PC-3 (cell line): ENCODE results near the gene NR1H2. TPM values are rescaled to one million over a fixed set of nuclear protein-coding genes. Genes with fewer than 3 reads are reported as not detected.

Experiments
- ATAC-seq: fragments of 200-7000 bp; cut with Tn5 transposase; 2 replicates; pipeline ENCODE4 v1.9.1; 2020; ENCODE audit warnings: mild to moderate bottlenecking, moderate library complexity
- BruUV-seq: library from RNA; stranded (reverse); fragments of 400-500 nt; replicated peaks from 2 replicates; lab custom pipeline; 2021; lab: Mats Ljungman, UMichigan
- CTCF ChIA-PET: fragments of 300-600 bp; sonication (Branson Sonifier 250); formaldehyde crosslinking; loops from one replicate; lab custom pipeline; 2022; ENCODE audit warnings: antibody characterized with exemption; lab: Charles Lee
- POLR2A ChIA-PET: fragments of 300-600 bp; sonication (Branson Sonifier 250); formaldehyde crosslinking; loops from one replicate; lab custom pipeline; 2022; ENCODE audit warnings: antibody characterized with exemption; ENCODE audit not compliant: unreplicated experiment; lab: Charles Lee
- DNase-seq: peaks from one replicate; pipeline ENCODE4 v3.0.0-alpha.2; 2015
- H2AFZ ChIP-seq: fragments of 300-600 bp; sonication (generic); 2 replicates; pipeline ENCODE4 v1.6.0; 2016; ENCODE audit warnings: antibody characterized with exemption, low read length
- H3F3A ChIP-seq: fragments of 300-600 bp; sonication (generic); one replicate; pipeline ENCODE4 v1.6.0; 2017; ENCODE audit warnings: antibody characterized with exemption, low read length, control low read depth, mild to moderate bottlenecking; ENCODE audit not compliant: unreplicated experiment
- H3K27ac ChIP-seq: fragments of 300-600 bp; sonication (generic); 2 replicates; pipeline ENCODE4 v1.5.1; 2016; ENCODE audit warnings: mild to moderate bottlenecking, low read length
- H3K27me3 ChIP-seq: fragments of 300-600 bp; sonication (generic); 2 replicates; pipeline ENCODE4 v1.6.1; 2016; ENCODE audit warnings: low read length, mixed read lengths
- H3K36me3 ChIP-seq: fragments of 300-600 bp; sonication (generic); 2 replicates; pipeline ENCODE4 v1.6.1; 2016; ENCODE audit warnings: low read depth, mixed run types, low read length, mixed read lengths
- H3K4me1 ChIP-seq: fragments of 300-600 bp; sonication (generic); 2 replicates; pipeline ENCODE4 v1.5.1; 2016; ENCODE audit warnings: low read length; ENCODE audit not compliant: insufficient read depth
- H3K4me2 ChIP-seq: fragments of 300-600 bp; sonication (generic); 2 replicates; pipeline ENCODE4 v1.6.0; 2016; ENCODE audit warnings: low read length
- H3K4me3 ChIP-seq: fragments of 300-600 bp; sonication (generic); 2 replicates; pipeline ENCODE4 v1.5.1; 2016; ENCODE audit warnings: mild to moderate bottlenecking, low read length, mixed read lengths
- H3K79me2 ChIP-seq: fragments of 300-600 bp; sonication (generic); 2 replicates; pipeline ENCODE4 v1.6.1; 2017; ENCODE audit warnings: low read length, mixed read lengths
- H3K9ac ChIP-seq: fragments of 300-600 bp; sonication (generic); 2 replicates; pipeline ENCODE4 v1.6.0; 2016; ENCODE audit warnings: mild to moderate bottlenecking, low read length
- H3K9me2 ChIP-seq: fragments of 300-600 bp; sonication (generic); replicated peaks from 2 replicates; pipeline ENCODE4 v1.6.1; 2016; ENCODE audit warnings: mixed run types, low read length, mixed read lengths
- H3K9me3 ChIP-seq: fragments of 300-600 bp; sonication (generic); 2 replicates; pipeline ENCODE4 v1.6.1; 2016; ENCODE audit warnings: low read length, mixed read lengths
- H4K20me1 ChIP-seq: fragments of 300-600 bp; sonication (generic); 2 replicates; pipeline ENCODE4 v1.6.1; 2016; ENCODE audit warnings: low read length, mixed read lengths
- EZH2 ChIP-seq: fragments of 300-600 bp; sonication (generic); IDR thresholded peaks from one replicate; pipeline ENCODE4 v1.6.1; 2017; ENCODE audit warnings: antibody characterized with exemption, mild to moderate bottlenecking, low read length; ENCODE audit not compliant: unreplicated experiment
- EZH2phosphoT487 ChIP-seq: fragments of 300-600 bp; sonication (generic); IDR thresholded peaks from 2 replicates; pipeline ENCODE4 v1.6.1; 2018; ENCODE audit warnings: mild to moderate bottlenecking, antibody characterized with exemption, low read length, borderline replicate concordance
- intact Hi-C: fragments of 100-400 bp; cut with micrococcal nuclease; formaldehyde crosslinking; loops from 2 replicates; pipeline ENCODE4 v1.9.0; 2023
- total RNA-seq: library from RNA; depleted of rRNA; stranded (reverse); fragments of >200 nt; gene quantifications from 2 replicates; pipeline ENCODE4 v1.2.3, GENCODE V29; 2014
- TF ChIP-seq, protein P1 (sequence below): fragments of 300-600 bp; sonication (generic); conservative IDR thresholded peaks from 2 replicates; pipeline ENCODE4 v1.5.1; 2017; ENCODE audit warnings: antibody characterized with exemption, low read depth, mild to moderate bottlenecking, low read length

NR1H2 gene
- total RNA-seq, 1 experiment from 2014 or later: 130 TPM

DNA sequence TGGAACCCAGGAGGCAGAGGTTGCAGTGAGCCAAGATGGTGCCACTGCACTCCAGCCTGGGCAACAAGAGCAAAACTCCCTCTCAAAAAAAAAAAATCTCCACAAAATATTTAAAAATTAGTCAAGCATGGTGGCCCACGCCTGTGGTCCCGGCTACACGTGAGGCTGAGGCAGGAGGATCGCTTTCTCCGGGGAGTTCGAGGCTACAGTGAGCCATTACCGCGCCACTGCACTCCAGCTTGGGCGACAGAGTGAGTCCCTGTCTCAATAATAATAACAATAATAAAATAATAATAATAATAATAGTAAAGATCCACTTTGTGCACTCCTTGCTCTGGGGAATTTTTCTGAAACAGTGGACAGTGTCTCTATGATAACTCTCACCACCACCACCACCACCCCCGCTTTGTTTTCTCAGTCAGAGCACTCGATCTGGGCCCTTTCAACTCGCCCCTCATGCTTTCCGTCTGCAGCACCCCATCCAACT, 19.5 kb upstream of the NR1H2 start:
- no peaks in the 10 kb centered on the region for H3K36me3 ChIP-seq
- H3K27me3 ChIP-seq: no peaks in the 10 kb centered on the region
- no peaks in the 10 kb centered on the region; the same call in 1 of the 2 replicates for H3K4me1 ChIP-seq
- POLR2A ChIA-PET: no interaction called here
- H3F3A ChIP-seq: no peaks in the 10 kb centered on the region
- TF ChIP-seq, protein P1, sequence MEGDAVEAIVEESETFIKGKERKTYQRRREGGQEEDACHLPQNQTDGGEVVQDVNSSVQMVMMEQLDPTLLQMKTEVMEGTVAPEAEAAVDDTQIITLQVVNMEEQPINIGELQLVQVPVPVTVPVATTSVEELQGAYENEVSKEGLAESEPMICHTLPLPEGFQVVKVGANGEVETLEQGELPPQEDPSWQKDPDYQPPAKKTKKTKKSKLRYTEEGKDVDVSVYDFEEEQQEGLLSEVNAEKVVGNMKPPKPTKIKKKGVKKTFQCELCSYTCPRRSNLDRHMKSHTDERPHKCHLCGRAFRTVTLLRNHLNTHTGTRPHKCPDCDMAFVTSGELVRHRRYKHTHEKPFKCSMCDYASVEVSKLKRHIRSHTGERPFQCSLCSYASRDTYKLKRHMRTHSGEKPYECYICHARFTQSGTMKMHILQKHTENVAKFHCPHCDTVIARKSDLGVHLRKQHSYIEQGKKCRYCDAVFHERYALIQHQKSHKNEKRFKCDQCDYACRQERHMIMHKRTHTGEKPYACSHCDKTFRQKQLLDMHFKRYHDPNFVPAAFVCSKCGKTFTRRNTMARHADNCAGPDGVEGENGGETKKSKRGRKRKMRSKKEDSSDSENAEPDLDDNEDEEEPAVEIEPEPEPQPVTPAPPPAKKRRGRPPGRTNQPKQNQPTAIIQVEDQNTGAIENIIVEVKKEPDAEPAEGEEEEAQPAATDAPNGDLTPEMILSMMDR: no peak
- TF ChIP-seq EZH2phosphoT487 (no peak), EZH2 (no peak)
- no peak overlapping the region for H3K27ac ChIP-seq
- H2AFZ ChIP-seq: peak overlapping the region; percentile 79
- H3K79me2 ChIP-seq: no peaks in the 10 kb centered on the region
- H3K9me2 ChIP-seq: no peaks in the 10 kb centered on the region
- intact Hi-C loops: loop anchor here (1.0 kb wide), 3 partner anchors 104 to 427 kb away; no protein-coding TSS in a partner anchor
- DNase-seq (no peak), ATAC-seq (no peak)
- peak overlapping the region; percentile 60; the same call in 1 of the 2 replicates for H3K4me3 ChIP-seq
- no TSS peak for BruUV-seq
- CTCF ChIA-PET: interaction anchor here (0.6 to 1.4 kb wide), 4 partner anchors 28 to 664 kb away, joined by 4 to 8 read pairs (median 4); partner anchors contain the start of gene KCNC3
- H3K9ac ChIP-seq: no peak overlapping the region
- peak overlapping the region; percentile 79 for H3K4me2 ChIP-seq
- no peaks in the 10 kb centered on the region for H4K20me1 ChIP-seq
- H3K9me3 ChIP-seq: no peaks in the 10 kb centered on the region

DNA sequence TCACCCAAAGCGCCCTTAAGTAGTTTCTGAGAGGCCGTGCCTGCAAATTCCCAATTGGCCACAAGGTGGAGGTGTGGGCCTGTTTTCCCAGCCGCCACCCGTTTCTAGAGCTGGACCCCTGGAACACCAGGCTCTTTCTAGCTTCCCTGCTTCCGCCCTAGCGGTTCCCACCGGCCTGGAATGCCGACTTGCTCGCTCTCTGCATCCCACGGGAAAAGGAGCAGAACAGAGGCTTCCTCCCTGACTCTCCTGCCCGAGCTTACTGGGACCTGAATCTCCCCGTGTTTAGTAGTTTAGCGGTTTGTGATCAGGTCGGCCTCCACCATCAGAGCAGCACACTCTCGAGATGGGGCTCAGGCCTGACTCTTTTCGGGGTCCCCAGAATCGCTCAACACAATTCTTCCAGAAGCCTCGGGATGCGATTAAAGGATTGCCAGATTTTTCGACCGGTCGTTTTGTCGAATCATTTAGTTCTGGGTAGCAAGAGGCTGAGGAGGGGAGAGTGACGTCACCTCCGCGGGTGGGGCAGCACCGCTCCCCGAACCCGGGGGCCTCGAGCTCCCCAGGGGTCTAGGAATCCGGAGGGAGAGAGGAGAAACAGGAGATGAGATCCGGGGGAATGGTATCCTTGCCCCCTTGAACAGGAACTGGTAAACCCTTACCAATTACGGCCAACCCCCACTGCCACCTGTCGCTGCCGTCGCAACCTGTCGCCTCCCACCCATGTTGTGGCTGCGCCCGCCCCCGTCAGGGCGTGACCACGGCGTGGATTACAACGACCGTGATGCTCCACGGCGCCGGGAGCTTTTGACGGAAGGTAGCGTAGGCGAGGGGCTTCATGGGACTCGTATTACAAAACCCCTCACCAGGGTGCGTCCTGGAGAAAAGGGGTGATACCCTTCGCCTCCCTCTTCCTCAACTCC, 18.8 kb upstream of the NR1H2 start:
- TF ChIP-seq, protein P1: peak; percentile 89
- TF ChIP-seq EZH2phosphoT487: no peak
- no peak for TF ChIP-seq EZH2
- H3K4me1 ChIP-seq: no peaks in the 10 kb centered on the region; the same call in 1 of the 2 replicates
- H3K9ac ChIP-seq: no peak overlapping the region
- H2AFZ ChIP-seq: peak overlapping the region; percentile 79
- no peaks in the 10 kb centered on the region for H3K27me3 ChIP-seq
- ATAC-seq (peak; percentile 84), DNase-seq (peak; percentile 82)
- peak overlapping the region; percentile 79 for H3K4me2 ChIP-seq
- no peaks in the 10 kb centered on the region for H4K20me1 ChIP-seq
- CTCF ChIA-PET: interaction anchor here (0.6 to 1.4 kb wide), 8 partner anchors 10 to 663 kb away, joined by 3 to 8 read pairs (median 4); partner anchors contain the start of gene KCNC3
- H3K9me3 ChIP-seq: no peaks in the 10 kb centered on the region
- POLR2A ChIA-PET: no interaction called here
- intact Hi-C loops: loop anchor here (1.0 kb wide), 3 partner anchors 104 to 426 kb away; no protein-coding TSS in a partner anchor
- no peak overlapping the region for H3K27ac ChIP-seq
- no peaks in the 10 kb centered on the region for H3F3A ChIP-seq
- BruUV-seq: TSS peak; percentile 69
- H3K36me3 ChIP-seq: no peaks in the 10 kb centered on the region
- no peaks in the 10 kb centered on the region for H3K79me2 ChIP-seq
- H3K9me2 ChIP-seq: no peaks in the 10 kb centered on the region
- H3K4me3 ChIP-seq: peak overlapping the region; percentile 60
